ENCODE results near the gene TBC1D5.

- TF ChIP-seq, protein P1, sequence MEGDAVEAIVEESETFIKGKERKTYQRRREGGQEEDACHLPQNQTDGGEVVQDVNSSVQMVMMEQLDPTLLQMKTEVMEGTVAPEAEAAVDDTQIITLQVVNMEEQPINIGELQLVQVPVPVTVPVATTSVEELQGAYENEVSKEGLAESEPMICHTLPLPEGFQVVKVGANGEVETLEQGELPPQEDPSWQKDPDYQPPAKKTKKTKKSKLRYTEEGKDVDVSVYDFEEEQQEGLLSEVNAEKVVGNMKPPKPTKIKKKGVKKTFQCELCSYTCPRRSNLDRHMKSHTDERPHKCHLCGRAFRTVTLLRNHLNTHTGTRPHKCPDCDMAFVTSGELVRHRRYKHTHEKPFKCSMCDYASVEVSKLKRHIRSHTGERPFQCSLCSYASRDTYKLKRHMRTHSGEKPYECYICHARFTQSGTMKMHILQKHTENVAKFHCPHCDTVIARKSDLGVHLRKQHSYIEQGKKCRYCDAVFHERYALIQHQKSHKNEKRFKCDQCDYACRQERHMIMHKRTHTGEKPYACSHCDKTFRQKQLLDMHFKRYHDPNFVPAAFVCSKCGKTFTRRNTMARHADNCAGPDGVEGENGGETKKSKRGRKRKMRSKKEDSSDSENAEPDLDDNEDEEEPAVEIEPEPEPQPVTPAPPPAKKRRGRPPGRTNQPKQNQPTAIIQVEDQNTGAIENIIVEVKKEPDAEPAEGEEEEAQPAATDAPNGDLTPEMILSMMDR (conservative IDR thresholded peaks at IDR 0.05): peak; percentile 78
- TF ChIP-seq ZFX (IDR thresholded peaks at IDR 0.05): no peak
These were observed 483.5 kb downstream of the TBC1D5 start for GRCh38 chr3:17258823-17259436.
